ENCODE measurements around the gene SLC36A4. TPM values are rescaled to one million over a fixed set of nuclear protein-coding genes. Genes with fewer than 3 reads are reported as not detected.

Gene SLC36A4
- total RNA-seq, 4 donors from 2014 or later = 17.5 to 51.5 (median 30.2) TPM

GRCh38 chr11:93229876-93230275 is 32.1 kb upstream of the SLC36A4 start:
- no peak for TF ChIP-seq CTCF (IDR thresholded peaks at IDR 0.05; ENCODE audit: low read depth)

- no peak for TF ChIP-seq CTCF (IDR thresholded peaks at IDR 0.05; ENCODE audit: low read depth)
These were observed 27.9 kb upstream of the SLC36A4 start for GRCh38 chr11:93225662-93226061.

GRCh38 chr11:93221539-93221938 is 23.7 kb upstream of the SLC36A4 start:
- TF ChIP-seq CTCF (IDR thresholded peaks at IDR 0.05; ENCODE audit: low read depth) = no peak

- no peak for TF ChIP-seq CTCF (IDR thresholded peaks at IDR 0.05; ENCODE audit: low read depth)
These were observed 22.3 kb upstream of the SLC36A4 start for GRCh38 chr11:93220078-93220477.

- no peak for TF ChIP-seq CTCF (IDR thresholded peaks at IDR 0.05; ENCODE audit: low read depth)
These were observed 21.6 kb upstream of the SLC36A4 start for GRCh38 chr11:93219440-93219839.

- no peak for TF ChIP-seq CTCF (IDR thresholded peaks at IDR 0.05; ENCODE audit: low read depth)
These were observed 18.8 kb upstream of the SLC36A4 start for GRCh38 chr11:93216511-93217101.

GRCh38 chr11:93213622-93214021 is 15.8 kb upstream of the SLC36A4 start:
- no peak for TF ChIP-seq CTCF (IDR thresholded peaks at IDR 0.05; ENCODE audit: low read depth)

Data from subcutaneous adipose tissue (tissue), 4 donors.